Panc1 (cell line): ENCODE results near the gene ZFHX3. TPM values are rescaled to one million over a fixed set of nuclear protein-coding genes. Genes with fewer than 3 reads are reported as not detected.

Source experiments
- ATAC-seq: fragments of 200-7000 bp; cut with Tn5 transposase; 2 replicates; pipeline ENCODE4 v1.9.1; 2020; ENCODE audit warnings: mild to moderate bottlenecking, moderate library complexity
- BruUV-seq: library from RNA; stranded (reverse); fragments of 400-500 nt; replicated peaks from 2 replicates; lab custom pipeline; 2021; lab: Mats Ljungman, UMichigan
- CTCF ChIA-PET: fragments of 300-600 bp; sonication (Branson Sonifier 250); formaldehyde crosslinking; loops from one replicate; lab custom pipeline; 2022; ENCODE audit warnings: antibody characterized with exemption; lab: Charles Lee
- POLR2A ChIA-PET: fragments of 300-600 bp; sonication (Branson Sonifier 250); formaldehyde crosslinking; loops from one replicate; lab custom pipeline; 2022; ENCODE audit warnings: antibody characterized with exemption; lab: Charles Lee
- DNase-seq: peaks from one replicate; pipeline ENCODE4 v3.0.0-alpha.2; 2010; ENCODE audit warnings: low read depth, low spot score
- H3K27ac ChIP-seq: 2 replicates; pipeline ENCODE4 v1.5.1; 2011; ENCODE audit warnings: mild to moderate bottlenecking, low read length, inconsistent platforms
- H3K27me3 ChIP-seq: fragments of 200-500 bp; sonication (Bioruptor generic); 2 replicates; pipeline ENCODE4 v1.6.0; 2014; ENCODE audit warnings: low read length, inconsistent platforms; ENCODE audit not compliant: control insufficient read depth, insufficient read depth
- H3K36me3 ChIP-seq: fragments of 200-500 bp; sonication (Bioruptor generic); 2 replicates; pipeline ENCODE4 v1.5.1; 2014; ENCODE audit warnings: inconsistent platforms, mild to moderate bottlenecking, low read length, moderate library complexity; ENCODE audit not compliant: control insufficient read depth, insufficient read depth
- H3K4me1 ChIP-seq: 2 replicates; pipeline ENCODE4 v1.5.1; 2011; ENCODE audit warnings: inconsistent platforms, mild to moderate bottlenecking, low read length, moderate library complexity; ENCODE audit not compliant: control insufficient read depth, insufficient read depth
- H3K4me3 ChIP-seq, 2 experiments: 2 replicates each; pipeline ENCODE4 v1.5.1; 2011 to 2012; ENCODE audit warnings: low read depth in 2 of 2, low read length in 2 of 2, mild to moderate bottlenecking in 2 of 2, inconsistent platforms in 1 of 2, moderate library complexity in 1 of 2
- H3K9me3 ChIP-seq: fragments of 200-500 bp; sonication (Bioruptor generic); 2 replicates; pipeline ENCODE4 v1.5.1; 2014; ENCODE audit warnings: low read depth, mild to moderate bottlenecking, inconsistent platforms, low read length, moderate library complexity; ENCODE audit not compliant: control insufficient read depth, insufficient read depth
- CTCF ChIP-seq: fragments of 450-650 bp; IDR thresholded peaks from 2 replicates; pipeline ENCODE4 v1.5.1; 2017; ENCODE audit warnings: mild to moderate bottlenecking
- POLR2AphosphoS5 ChIP-seq: IDR thresholded peaks from 2 replicates; pipeline ENCODE4 v1.6.1; 2012; ENCODE audit warnings: mild to moderate bottlenecking, low read depth, low read length, moderate library complexity
- REST ChIP-seq, 2 experiments: IDR thresholded peaks; 2 replicates each; pipeline ENCODE4 v1.6.1; 2011 to 2012; ENCODE audit warnings: low read depth in 2 of 2, control low read depth in 1 of 2, low read length in 1 of 2, mild to moderate bottlenecking in 1 of 2, moderate library complexity in 1 of 2; ENCODE audit not compliant: insufficient read depth in 1 of 2
- SIN3A ChIP-seq: IDR thresholded peaks from 2 replicates; pipeline ENCODE4 v1.6.1; 2012; ENCODE audit warnings: low read depth, mild to moderate bottlenecking, low read length, moderate library complexity, borderline replicate concordance; ENCODE audit not compliant: insufficient read depth
- TCF7L2 ChIP-seq: IDR thresholded peaks from 2 replicates; pipeline ENCODE4 v1.6.1; 2011; ENCODE audit warnings: mild to moderate bottlenecking, low read depth, low read length, inconsistent platforms
- in situ Hi-C: cut with HindIII; loops from 2 replicates; pipeline ENCODE4 v1.10.0; 2016; ENCODE audit warnings: low sequenced_read_pairs, low pct_unique_long_range_greater_than_20kb
- intact Hi-C: fragments of 100-400 bp; cut with micrococcal nuclease; formaldehyde crosslinking; loops from one replicate; pipeline ENCODE4 v1.10.0; 2022; ENCODE audit not compliant: unreplicated experiment
- total RNA-seq: library from RNA; stranded (reverse); gene quantifications from one replicate; pipeline ENCODE4 v1.2.1, GENCODE V29; 2021; ENCODE audit not compliant: unreplicated experiment

The ZFHX3 gene
- total RNA-seq, 1 experiment from 2014 or later = 7.1 TPM

- TF ChIP-seq SIN3A = no peak
- TF ChIP-seq POLR2AphosphoS5 = no peak
- TF ChIP-seq TCF7L2 = no peak
- TF ChIP-seq REST (IDR thresholded peaks at IDR 0.05; ENCODE audit: insufficient read depth in 1 of 2, low read depth in 2 of 2, low read length in 1 of 2) = no peak
- TF ChIP-seq CTCF = no peak
- ChIA-PET POLR2A (no interaction called here), CTCF (no interaction called here)
- intact Hi-C loops (no loop called here), in situ Hi-C loops (no loop called here)
- DNase-seq (no peak), ATAC-seq (no peak)
- Histone ChIP-seq H3K4me1 (no peaks in the 10 kb centered on the region), H3K9me3 (no peaks in the 10 kb centered on the region), H3K36me3 (no peaks in the 10 kb centered on the region), H3K4me3 (no peak overlapping the region), H3K27me3 (no peaks in the 10 kb centered on the region), H3K27ac (no peak overlapping the region)
- no TSS peak for BruUV-seq
Measured at GRCh38 chr16:72948238-72948829, 99.6 kb downstream of the ZFHX3 start.

GRCh38 chr16:72947379-72948237 lies 100.3 kb downstream of the ZFHX3 start:
- CTCF ChIA-PET = no interaction called here
- no peaks in the 10 kb centered on the region for H3K4me1 ChIP-seq
- POLR2A ChIA-PET = no interaction called here
- TF ChIP-seq TCF7L2 (no peak), SIN3A (no peak), REST (IDR thresholded peaks at IDR 0.05; ENCODE audit: insufficient read depth in 1 of 2, low read depth in 2 of 2, low read length in 1 of 2) (no peak), POLR2AphosphoS5 (no peak), CTCF (no peak)
- ATAC-seq = no peak
- no peaks in the 10 kb centered on the region for H3K27me3 ChIP-seq
- BruUV-seq = no TSS peak
- DNase-seq = no peak
- intact Hi-C loops (no loop called here), in situ Hi-C loops (no loop called here)
- H3K36me3 ChIP-seq = no peaks in the 10 kb centered on the region
- no peak overlapping the region for H3K27ac ChIP-seq
- H3K9me3 ChIP-seq = no peaks in the 10 kb centered on the region
- no peak overlapping the region for H3K4me3 ChIP-seq
